Esophagus squamous epithelium (tissue), 4 donors: ENCODE measurements around the gene AGR2.

Experiments
- POLR2A ChIP-seq, 4 donors: fragments of 450-650 bp; IDR thresholded peaks; one replicate each; pipeline ENCODE4 v1.6.1; 2017; ENCODE audit warnings: antibody characterized with exemption in 4 of 4, mild to moderate bottlenecking in 4 of 4, moderate library complexity in 3 of 4
- TF ChIP-seq, protein P1 (sequence below), 6 experiments: fragments of 450-650 bp in 4 of 6; fragments of 200-600 bp in 2 of 6; sonication (generic) in 2 of 6; IDR thresholded peaks; one replicate each; pipeline ENCODE4 v1.5.1; 2016 to 2019; ENCODE audit warnings: antibody characterized with exemption in 6 of 6, mild to moderate bottlenecking in 4 of 6, moderate library complexity in 4 of 6

DNA sequence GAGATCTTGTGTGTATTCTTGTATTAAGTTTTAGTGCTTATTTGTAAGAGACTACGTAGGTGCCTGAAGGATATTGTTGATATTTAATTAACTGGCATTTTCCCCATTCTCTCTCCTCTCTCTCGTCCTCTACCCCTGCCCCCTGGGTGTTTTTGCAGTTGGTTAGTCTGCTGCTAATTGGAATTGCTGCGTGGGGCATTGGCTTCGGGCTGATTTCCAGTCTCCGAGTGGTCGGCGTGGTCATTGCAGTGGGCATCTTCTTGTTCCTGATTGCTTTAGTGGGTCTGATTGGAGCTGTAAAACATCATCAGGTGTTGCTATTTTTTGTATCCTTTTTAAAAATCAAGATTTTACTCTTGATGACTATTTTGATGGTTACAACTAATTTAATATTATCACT is 28.7 kb downstream of the AGR2 start:
- TF ChIP-seq POLR2A (IDR thresholded peaks at IDR 0.05): no peak
- TF ChIP-seq, protein P1, sequence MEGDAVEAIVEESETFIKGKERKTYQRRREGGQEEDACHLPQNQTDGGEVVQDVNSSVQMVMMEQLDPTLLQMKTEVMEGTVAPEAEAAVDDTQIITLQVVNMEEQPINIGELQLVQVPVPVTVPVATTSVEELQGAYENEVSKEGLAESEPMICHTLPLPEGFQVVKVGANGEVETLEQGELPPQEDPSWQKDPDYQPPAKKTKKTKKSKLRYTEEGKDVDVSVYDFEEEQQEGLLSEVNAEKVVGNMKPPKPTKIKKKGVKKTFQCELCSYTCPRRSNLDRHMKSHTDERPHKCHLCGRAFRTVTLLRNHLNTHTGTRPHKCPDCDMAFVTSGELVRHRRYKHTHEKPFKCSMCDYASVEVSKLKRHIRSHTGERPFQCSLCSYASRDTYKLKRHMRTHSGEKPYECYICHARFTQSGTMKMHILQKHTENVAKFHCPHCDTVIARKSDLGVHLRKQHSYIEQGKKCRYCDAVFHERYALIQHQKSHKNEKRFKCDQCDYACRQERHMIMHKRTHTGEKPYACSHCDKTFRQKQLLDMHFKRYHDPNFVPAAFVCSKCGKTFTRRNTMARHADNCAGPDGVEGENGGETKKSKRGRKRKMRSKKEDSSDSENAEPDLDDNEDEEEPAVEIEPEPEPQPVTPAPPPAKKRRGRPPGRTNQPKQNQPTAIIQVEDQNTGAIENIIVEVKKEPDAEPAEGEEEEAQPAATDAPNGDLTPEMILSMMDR (IDR thresholded peaks at IDR 0.05): no peak
